NOMO-1 treated with dmso at 0.1 percent for 144 hours (cell line): Measurements from ENCODE around the gene RPTOR.
"Not testable (repeated sequence)": the region's sequence is repeated elsewhere in the genome, so short reads cannot be mapped to it uniquely, and the experiment has no call there.

Experiments
- DNase-seq: peaks from one replicate; lab custom pipeline; 2025; ENCODE audit not compliant: unreplicated experiment; lab: John Stamatoyannopoulos, UW

The RPTOR gene

GRCh38 chr17:80807014-80807413 lies 262.4 kb downstream of the RPTOR start:
- DNase-seq = no peak

GRCh38 chr17:80807882-80808281 lies 263.2 kb downstream of the RPTOR start:
- DNase-seq = no peak

GRCh38 chr17:80811181-80812105 lies 266.8 kb downstream of the RPTOR start:
- no peak for DNase-seq

GRCh38 chr17:80812362-80813088 lies 267.9 kb downstream of the RPTOR start:
- DNase-seq = no peak

GRCh38 chr17:80813318-80813717 lies 268.7 kb downstream of the RPTOR start:
- no peak for DNase-seq

GRCh38 chr17:80814491-80814890 lies 269.9 kb downstream of the RPTOR start:
- no peak for DNase-seq

- DNase-seq = no peak
Observed at GRCh38 chr17:80815151-80815681, 270.6 kb downstream of the RPTOR start.

GRCh38 chr17:80815718-80816117 lies 271.1 kb downstream of the RPTOR start:
- not testable (repeated sequence) for DNase-seq

GRCh38 chr17:80816241-80817103 lies 271.8 kb downstream of the RPTOR start:
- no peak for DNase-seq

GRCh38 chr17:80817321-80817845 lies 272.7 kb downstream of the RPTOR start:
- no peak for DNase-seq

- no peak for DNase-seq
Observed at GRCh38 chr17:80817861-80818260, 273.2 kb downstream of the RPTOR start.

- DNase-seq = no peak
Observed at GRCh38 chr17:80818871-80819270, 274.2 kb downstream of the RPTOR start.

GRCh38 chr17:80819422-80820164 lies 275.0 kb downstream of the RPTOR start:
- DNase-seq = peak; percentile 11

- DNase-seq = no peak
Observed at GRCh38 chr17:80820331-80820730, 275.7 kb downstream of the RPTOR start.

- DNase-seq = no peak
Observed at GRCh38 chr17:80821546-80821945, 276.9 kb downstream of the RPTOR start.

- DNase-seq = no peak
Observed at GRCh38 chr17:80822021-80822699, 277.5 kb downstream of the RPTOR start.

GRCh38 chr17:80822700-80823410 lies 278.2 kb downstream of the RPTOR start:
- no peak for DNase-seq

GRCh38 chr17:80824549-80825470 lies 280.2 kb downstream of the RPTOR start:
- DNase-seq = no peak
